Measurements from ENCODE around the gene MKRN2. TPM values are rescaled to one million over a fixed set of nuclear protein-coding genes. Genes with fewer than 3 reads are reported as not detected.
A peak's percentile ranks its signal among the peaks of the same experiment; 100 is the strongest.
"Not testable (repeated sequence)": the region's sequence is repeated elsewhere in the genome, so short reads cannot be mapped to it uniquely, and the experiment has no call there.

Gene MKRN2
- total RNA-seq, 2 donors from 2014 or later: 21.9 to 23.9 TPM

DNA sequence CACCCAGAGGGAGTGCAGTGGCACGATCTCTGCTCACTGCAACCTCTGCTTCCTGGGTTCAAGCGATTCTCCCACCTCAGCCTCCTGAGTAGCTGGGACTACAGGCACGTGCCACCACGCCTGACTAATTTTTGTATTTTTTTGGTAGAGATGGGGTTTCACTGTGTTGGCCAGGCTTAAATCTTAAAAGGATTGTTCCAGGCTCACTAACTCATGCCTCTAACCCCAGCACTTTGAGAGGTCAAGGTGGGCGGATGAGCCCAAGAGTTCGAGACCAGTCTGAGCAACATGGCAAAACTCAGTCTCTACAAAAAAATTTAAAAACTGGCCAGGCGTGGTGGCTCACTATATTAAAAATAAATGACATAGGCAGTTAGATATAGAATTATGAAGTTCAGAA is 74.0 kb downstream of the MKRN2 start:
- ATAC-seq; H3K36me3 Mint-ChIP-seq (ENCODE audit: low read depth); H3K9me3 ChIP-seq (ENCODE audit: control insufficient read depth, low read length, poor library complexity, severe bottlenecking); H3K4me3 Mint-ChIP-seq; DNase-seq; H3K27me3 Mint-ChIP-seq: not testable (repeated sequence)
- Mint-ChIP-seq H3K27ac (peak overlapping the region; percentile 49), H3K4me1 (peaks cover 18% of the 10 kb centered on the region)

GRCh38 chr3:12632523-12632922 is 75.6 kb downstream of the MKRN2 start:
- Mint-ChIP-seq H3K27me3 (no peaks in the 10 kb centered on the region), H3K4me3 (no peak overlapping the region), H3K36me3 (ENCODE audit: low read depth) (no peaks in the 10 kb centered on the region), H3K27ac (peak overlapping the region; percentile 41), H3K4me1 (peaks cover 16% of the 10 kb centered on the region)
- ATAC-seq: no peak
- DNase-seq: no peak
- no peaks in the 10 kb centered on the region for H3K9me3 ChIP-seq (ENCODE audit: control insufficient read depth, low read length, poor library complexity, severe bottlenecking)

DNA sequence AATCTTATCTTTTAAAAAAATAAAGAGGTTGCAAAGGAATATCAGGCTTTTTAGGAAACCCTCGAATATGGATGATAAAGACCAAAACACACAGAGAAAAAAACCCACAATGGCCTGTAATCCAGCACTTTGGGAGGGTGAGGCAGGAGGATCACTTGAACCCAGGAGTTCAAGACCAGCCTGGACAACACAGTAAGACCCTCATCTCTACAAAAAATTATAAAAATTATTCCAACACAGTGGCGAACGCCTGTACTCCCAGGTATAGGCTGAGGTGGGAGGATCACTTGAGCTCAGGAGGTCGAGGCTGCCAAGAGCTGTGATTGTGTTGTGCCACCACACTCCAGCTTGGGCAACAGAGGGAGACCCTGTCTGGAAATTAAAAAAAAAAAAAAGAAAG is 76.2 kb downstream of the MKRN2 start:
- Mint-ChIP-seq H3K4me1 (peaks cover 18% of the 10 kb centered on the region), H3K4me3 (no peak overlapping the region), H3K27me3 (no peaks in the 10 kb centered on the region), H3K27ac (peak overlapping the region; percentile 41), H3K36me3 (ENCODE audit: low read depth) (peaks cover 2% of the 10 kb centered on the region)
- no peak for DNase-seq
- no peaks in the 10 kb centered on the region for H3K9me3 ChIP-seq (ENCODE audit: control insufficient read depth, low read length, poor library complexity, severe bottlenecking)
- ATAC-seq: no peak

Other genes with a start within 250 kb of the MKRN2 start
- 10 to 100 TPM in 1 of 2 donors, 1 to 10 TPM in 1; 9.1 to 12.5 TPM for gene TSEN2, start 72.6 kb upstream of the MKRN2 start, total RNA-seq
- not detected for gene MKRN2OS, start 11.6 kb upstream of the MKRN2 start, total RNA-seq
- 100 to 1,000 TPM; 115 to 123 TPM for gene RAF1, start 107.0 kb downstream of the MKRN2 start, total RNA-seq
- 10 to 100 TPM in 1 of 2 donors, 1 to 10 TPM in 1; 2.8 to 54.0 TPM for gene TMEM40, start 202.2 kb downstream of the MKRN2 start, total RNA-seq
- 1 to 10 TPM; 1.2 to 1.6 TPM for gene CAND2, start 239.6 kb downstream of the MKRN2 start, total RNA-seq